EL (cell line): ENCODE results near the gene ITGB3.
A peak's percentile ranks its signal among the peaks of the same experiment; 100 is the strongest.
"Not testable (repeated sequence)": the region's sequence is repeated elsewhere in the genome, so short reads cannot be mapped to it uniquely, and the experiment has no call there.

ENCODE experiments used
- DNase-seq: peaks from one replicate; pipeline ENCODE4 v3.0.0-alpha.2; 2016

Gene ITGB3

DNA sequence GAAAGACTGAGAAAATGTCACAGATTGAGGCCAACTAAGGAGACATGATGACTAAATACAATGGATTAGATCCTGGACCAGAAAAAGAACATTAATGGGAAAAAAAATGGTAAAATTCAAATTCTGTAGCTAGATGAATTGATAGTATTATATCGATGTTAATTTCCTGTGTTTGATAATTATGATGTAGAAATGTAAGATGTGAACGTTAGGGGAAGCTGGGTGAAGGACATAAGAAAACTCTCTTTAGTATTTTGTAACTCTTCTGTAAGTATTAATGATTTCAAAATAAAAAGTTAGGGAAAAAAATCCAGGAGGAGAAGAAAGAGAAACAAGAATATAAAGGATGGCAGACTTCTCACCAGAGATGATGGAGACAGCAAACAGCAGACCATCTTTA is 2.8 kb upstream of the ITGB3 start:
- DNase-seq = no peak

GRCh38 chr17:47251421-47251940 is 2.1 kb upstream of the ITGB3 start:
- DNase-seq = no peak

- peak; percentile 46 for DNase-seq
Measured at GRCh38 chr17:47252209-47252608, 1.4 kb upstream of the ITGB3 start.

DNA sequence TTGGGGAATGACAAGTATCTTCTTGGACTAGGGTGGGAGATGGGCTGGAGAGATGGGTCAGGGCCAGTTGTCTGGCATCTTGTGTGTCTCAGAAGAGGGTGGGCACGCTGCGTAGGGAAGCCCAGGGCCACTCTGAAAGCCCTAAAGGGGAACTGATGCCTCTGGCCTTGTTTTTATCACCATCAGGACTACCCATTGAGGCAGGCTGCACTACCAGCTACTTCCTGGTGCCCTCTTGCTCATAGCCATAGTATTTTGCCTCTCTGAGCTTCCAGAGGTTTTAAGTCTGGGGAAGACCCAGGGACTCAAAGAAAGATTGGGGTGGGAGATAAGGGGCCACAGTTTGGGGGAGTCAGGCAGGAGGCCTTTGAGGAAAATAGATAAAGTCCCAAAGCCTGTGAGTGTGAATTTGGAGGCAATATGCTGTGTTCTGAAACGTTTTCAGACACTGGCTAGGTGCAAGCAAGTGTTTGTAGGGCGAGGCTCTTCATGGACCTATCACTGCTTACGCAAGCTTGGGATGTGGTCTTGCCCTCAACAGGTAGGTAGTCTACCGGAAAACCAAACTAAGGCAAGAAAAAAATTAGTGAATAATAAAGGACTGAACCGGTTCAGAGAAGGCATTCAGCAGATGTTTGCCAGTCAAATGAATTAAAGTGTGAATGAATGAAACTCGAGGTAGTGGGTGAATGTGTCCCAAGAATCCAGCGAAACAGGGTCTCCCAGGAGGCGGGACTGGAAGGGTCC is 688 bp upstream of the ITGB3 start:
- no peak for DNase-seq

- DNase-seq = no peak
Measured at GRCh38 chr17:47254403-47254943, 846 bp downstream of the ITGB3 start.

DNA sequence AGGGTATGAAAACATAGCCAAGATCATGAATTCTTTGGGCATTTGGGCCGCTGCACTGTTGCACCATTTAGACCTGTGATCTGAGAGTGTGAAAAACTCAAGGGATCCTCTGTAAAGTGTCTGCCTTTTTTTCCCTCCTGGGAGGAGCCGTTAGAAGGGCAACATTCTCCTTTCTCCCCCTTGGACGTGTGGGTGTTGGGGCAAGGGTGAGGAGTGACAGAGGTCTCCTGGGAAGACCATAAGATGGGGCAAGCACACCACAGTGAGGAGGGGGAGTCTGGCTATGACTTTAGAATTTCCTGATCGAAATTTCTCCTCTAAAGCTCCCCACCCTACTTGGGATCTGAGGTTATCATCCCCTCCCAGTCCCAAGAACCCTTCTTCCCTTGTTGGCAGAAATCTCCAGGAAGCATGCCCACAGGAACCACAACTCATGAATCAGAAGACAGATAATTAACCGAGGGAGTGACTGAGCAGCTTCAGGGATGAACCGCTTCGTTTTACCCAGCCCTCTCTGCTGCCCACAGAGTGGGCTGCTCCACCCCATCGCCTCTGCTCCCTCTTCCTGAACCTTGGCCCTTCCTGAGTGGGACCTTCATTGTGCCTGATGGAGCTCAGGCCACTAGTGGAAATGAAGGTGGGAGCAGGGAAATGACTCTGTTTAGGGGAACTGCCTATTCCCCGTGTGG is 4.2 kb downstream of the ITGB3 start:
- peak; percentile 89 for DNase-seq

DNA sequence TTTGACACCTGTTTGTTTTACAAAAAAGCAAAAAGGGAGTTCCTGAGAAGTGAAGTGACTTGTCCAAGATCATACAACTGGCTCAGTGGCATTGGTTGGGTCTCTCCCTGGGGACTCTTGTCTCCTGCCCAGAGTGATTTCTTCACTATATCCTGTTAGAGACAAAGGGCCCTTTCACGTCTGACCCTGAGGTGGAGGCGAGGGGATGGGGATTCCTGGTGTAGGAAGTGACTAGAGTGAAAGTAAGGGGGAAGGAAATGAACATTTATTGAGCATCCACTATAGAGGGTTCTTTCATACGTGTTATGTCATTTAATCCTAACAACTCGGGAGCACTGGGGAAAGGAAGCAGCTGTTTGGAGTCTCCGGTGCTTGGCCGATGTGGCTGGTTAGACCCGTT is 9.0 kb downstream of the ITGB3 start:
- no peak for DNase-seq

GRCh38 chr17:47264166-47264565 is 10.5 kb downstream of the ITGB3 start:
- DNase-seq = no peak

DNA sequence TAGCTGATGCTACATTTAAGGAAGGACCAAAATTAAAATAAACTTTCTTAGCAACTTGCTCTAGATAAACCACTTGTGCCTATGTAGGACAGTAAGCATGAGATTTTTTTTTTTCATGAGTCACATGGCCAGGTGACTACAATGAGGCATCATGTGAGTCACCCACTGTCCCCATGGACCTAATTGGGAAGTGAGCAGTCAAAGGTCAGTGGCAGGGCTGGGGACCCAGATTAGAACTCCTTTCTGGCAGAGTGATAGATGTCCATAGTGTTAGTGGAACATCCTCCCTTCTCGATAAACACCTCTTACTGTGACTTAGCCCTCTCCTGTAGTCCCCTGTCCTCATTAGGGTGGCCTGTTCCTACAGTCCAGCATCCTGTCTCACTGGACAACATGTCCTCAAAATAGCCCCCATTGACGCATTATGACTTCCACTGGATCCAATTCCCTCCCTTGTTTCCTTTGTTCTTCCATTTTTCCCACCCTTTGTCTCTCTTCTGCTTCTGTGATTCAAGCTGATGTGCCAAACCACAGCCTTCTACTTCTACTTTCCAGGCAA is 12.4 kb downstream of the ITGB3 start:
- peak; percentile 50 for DNase-seq

GRCh38 chr17:47266782-47267181 is 13.2 kb downstream of the ITGB3 start:
- DNase-seq = no peak

DNA sequence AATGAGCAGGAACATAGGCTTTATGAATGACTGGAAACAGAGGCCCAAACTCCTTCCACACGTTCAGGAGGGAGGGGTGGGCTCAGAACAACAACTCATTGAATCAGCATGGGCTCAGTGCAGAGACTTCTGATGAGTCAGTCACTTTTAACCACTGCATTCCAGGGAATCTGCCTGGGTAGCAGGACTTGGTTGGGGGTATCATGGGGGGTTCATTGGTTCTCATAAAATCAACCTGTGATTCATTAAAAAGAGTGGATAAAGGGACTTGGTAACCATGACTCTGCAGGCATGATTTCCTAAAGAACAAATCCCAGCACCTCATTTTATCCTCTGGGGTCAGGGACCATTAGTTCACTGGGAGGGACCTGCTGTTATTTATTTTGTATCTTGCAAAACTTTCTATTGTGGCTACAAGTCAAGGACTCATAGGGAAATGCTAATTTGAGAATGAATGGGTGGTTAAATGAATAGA is 13.8 kb downstream of the ITGB3 start:
- DNase-seq = peak; percentile 94

GRCh38 chr17:47268964-47269363 is 15.3 kb downstream of the ITGB3 start:
- not testable (repeated sequence) for DNase-seq

- not testable (repeated sequence) for DNase-seq
Measured at GRCh38 chr17:47269561-47270280, 16.1 kb downstream of the ITGB3 start.

DNA sequence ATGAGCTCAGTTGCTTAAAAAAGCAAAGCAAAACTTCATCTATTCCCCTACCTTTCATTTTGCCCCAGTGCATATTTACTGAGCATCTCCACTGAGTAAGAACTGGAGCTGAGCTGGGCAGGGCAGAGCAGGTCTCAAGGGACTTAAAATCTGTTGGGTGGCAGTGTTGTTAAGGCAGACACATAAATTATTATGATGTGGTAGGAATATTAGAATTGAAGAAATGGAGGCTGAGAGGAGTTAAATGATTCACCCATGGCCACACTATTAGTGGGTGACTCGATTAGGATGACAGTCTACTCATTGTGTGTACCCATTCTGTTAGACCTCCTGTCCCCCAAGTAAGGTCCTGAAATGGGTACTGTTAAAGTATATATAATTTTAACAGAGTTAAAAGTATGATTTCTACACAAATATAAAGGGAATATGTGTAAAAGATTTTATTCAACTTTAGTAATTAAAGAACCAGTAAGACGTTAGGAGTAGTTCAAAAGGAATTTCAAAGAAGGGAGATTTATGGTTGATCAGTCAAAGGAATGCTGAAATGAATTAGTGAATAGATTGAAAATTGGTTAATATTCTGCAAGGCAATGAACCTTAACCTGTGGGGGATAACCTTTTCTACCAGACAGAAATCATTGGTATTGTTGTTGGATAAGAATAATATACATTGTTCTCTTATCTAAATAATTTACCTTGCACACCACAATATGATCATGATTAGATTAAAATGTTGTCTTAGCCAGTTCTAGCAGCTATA is 17.5 kb downstream of the ITGB3 start:
- DNase-seq = no peak

DNA sequence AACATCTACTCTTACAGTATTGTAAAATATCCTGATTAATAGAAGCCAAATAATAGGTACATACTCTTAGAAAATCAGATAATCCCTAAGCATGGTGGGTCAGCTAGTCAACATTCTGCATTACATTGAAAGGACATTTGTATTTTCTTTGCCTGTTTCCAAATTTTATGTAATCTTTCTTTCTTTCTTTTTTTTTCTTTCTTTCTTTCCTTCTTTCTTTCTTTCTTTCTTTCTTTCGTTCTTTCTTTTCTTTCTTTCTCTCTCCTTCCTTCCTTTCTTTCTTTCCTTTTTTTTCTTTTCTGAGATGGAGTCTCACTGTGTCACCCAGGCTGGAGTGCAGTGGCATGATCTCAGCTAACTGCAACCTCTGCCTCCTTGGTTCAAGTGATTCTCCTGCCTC is 18.9 kb downstream of the ITGB3 start:
- no peak for DNase-seq

DNA sequence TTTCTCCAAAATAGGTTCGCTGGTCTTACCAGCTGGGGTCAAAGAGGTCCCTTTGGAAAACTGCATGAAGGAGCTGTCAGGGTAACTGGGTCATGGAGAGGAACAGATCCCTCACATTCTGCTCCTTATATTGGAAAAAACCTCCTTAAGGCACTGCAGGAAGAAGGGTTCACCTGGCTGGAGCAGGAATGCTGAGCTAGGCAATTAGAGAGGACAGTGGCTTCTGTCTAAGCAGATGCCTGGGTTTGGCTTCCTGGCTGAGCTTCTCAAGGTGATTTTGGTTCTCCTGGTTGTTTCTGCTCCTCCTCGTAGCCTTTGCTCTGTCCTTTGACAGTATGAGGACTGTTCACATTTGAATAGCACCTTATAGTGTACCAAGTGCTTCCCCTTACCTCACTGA is 19.6 kb downstream of the ITGB3 start:
- DNase-seq = no peak

DNA sequence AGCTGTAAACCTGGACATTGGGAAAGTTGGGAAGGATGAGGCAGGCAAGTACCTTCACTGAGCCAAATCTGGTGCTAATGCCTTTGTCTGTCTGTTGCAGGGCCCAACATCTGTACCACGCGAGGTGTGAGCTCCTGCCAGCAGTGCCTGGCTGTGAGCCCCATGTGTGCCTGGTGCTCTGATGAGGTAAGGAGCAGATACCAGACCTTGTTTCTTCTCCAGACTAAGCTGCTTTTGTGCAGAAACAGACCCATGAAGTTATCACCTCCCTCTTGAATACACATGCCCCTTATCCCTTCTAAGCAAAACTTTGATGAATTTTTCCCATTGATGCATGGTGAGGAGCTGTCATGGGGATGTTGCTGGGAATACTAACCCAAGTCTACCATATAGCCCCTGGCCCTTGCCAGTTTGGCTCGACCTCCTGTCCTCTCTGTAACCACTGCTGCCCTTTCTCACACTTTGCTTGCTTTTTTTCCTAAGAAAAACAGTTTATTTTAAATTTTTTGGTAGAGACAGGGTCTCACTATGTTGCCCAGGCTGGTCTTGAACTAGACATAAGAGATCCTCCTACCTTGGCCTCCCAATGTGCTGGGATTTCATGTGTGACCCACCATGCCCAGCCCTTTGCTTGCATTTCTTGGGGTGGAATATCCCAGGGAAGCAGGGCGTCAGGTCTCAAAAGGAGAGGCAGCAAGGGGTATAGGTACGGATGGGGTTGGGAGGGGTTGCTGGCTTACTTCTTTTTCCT is 20.9 kb downstream of the ITGB3 start:
- no peak for DNase-seq

DNA sequence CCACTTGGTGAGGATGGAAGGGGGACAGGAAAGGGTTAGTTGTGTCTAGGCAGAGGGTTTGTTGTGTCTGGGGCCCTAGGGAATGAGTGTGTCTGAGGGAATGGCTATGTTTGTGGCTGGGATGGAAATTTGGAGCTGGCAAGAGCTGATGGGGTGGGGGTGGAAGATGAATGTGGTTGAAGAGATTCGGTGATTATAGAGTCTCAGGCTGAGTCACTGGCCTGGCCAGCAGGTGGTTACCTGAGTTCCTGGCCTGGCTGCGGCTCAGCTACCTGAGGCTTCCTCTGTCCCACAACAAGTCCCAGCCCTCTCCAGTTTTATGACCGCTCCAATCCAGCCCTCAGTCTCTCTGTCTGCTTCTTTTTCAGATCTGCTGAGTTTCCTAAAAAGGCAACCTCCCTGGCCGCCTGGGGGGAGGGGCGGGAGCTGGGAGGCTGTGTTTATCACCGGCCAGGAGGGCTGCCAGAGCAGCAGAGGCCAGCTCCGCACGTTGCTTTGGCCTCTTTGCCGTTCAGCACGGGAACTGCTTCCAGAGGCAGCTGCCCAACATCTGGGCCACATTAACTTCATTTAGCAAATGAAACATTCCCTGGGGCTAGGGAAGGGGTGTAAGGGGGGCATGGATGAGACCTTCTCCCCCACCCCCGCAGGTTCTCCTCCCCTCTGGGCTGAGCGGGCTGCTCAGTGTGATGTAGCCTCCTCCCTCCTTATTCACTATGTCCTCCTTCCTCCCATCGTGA is 21.8 kb downstream of the ITGB3 start:
- DNase-seq = peak; percentile 75

GRCh38 chr17:47276444-47276843 is 22.8 kb downstream of the ITGB3 start:
- no peak for DNase-seq

- DNase-seq = peak; percentile 76
Measured at GRCh38 chr17:47276868-47277267, 23.2 kb downstream of the ITGB3 start.

- no peak for DNase-seq
Measured at GRCh38 chr17:47277921-47278320, 24.3 kb downstream of the ITGB3 start.
